KOPT-K1 (cell line): ENCODE results near the gene WDFY4.

ENCODE experiments used
- H3K27ac ChIP-seq: fragments of 200-600 bp; sonication (generic); 2 replicates; pipeline ENCODE4 v1.5.1; 2016; ENCODE audit warnings: antibody characterized with exemption, mild to moderate bottlenecking, low read depth, low read length; ENCODE audit not compliant: poor library complexity, severe bottlenecking
- H3K36me3 ChIP-seq: fragments of 200-600 bp; sonication (generic); 2 replicates; pipeline ENCODE4 v1.5.1; 2017; ENCODE audit warnings: antibody characterized with exemption, mild to moderate bottlenecking, low read length, moderate library complexity; ENCODE audit not compliant: insufficient read depth
- H3K9me3 ChIP-seq: fragments of 200-600 bp; sonication (generic); 2 replicates; pipeline ENCODE4 v1.5.1; 2017; ENCODE audit warnings: antibody characterized with exemption, low read length, mild to moderate bottlenecking; ENCODE audit not compliant: insufficient read depth, poor library complexity, severe bottlenecking

Gene WDFY4

GRCh38 chr10:48671914-48672595, 12.6 kb upstream of the WDFY4 start:
- Histone ChIP-seq H3K27ac (no peak overlapping the region), H3K9me3 (no peaks in the 10 kb centered on the region), H3K36me3 (no peaks in the 10 kb centered on the region)

GRCh38 chr10:48672596-48673265, 11.9 kb upstream of the WDFY4 start:
- Histone ChIP-seq H3K36me3 (no peaks in the 10 kb centered on the region), H3K27ac (no peak overlapping the region), H3K9me3 (peaks cover 6% of the 10 kb centered on the region)

GRCh38 chr10:48677625-48678024, 7.0 kb upstream of the WDFY4 start:
- H3K27ac ChIP-seq: no peak overlapping the region
- no peaks in the 10 kb centered on the region for H3K36me3 ChIP-seq
- H3K9me3 ChIP-seq: peaks cover 9% of the 10 kb centered on the region

GRCh38 chr10:48678041-48678440, 6.6 kb upstream of the WDFY4 start:
- peaks cover 9% of the 10 kb centered on the region for H3K9me3 ChIP-seq
- H3K36me3 ChIP-seq: no peaks in the 10 kb centered on the region
- no peak overlapping the region for H3K27ac ChIP-seq

GRCh38 chr10:48681740-48682139, 2.9 kb upstream of the WDFY4 start:
- no peak overlapping the region for H3K27ac ChIP-seq
- H3K9me3 ChIP-seq: peaks cover 9% of the 10 kb centered on the region
- H3K36me3 ChIP-seq: no peaks in the 10 kb centered on the region

- H3K36me3 ChIP-seq: no peaks in the 10 kb centered on the region
- no peak overlapping the region for H3K27ac ChIP-seq
- peaks cover 7% of the 10 kb centered on the region for H3K9me3 ChIP-seq
These were observed 2.4 kb upstream of the WDFY4 start for GRCh38 chr10:48682265-48682664.

GRCh38 chr10:48683424-48683823, 1.2 kb upstream of the WDFY4 start:
- no peaks in the 10 kb centered on the region for H3K9me3 ChIP-seq
- no peaks in the 10 kb centered on the region for H3K36me3 ChIP-seq
- H3K27ac ChIP-seq: no peak overlapping the region

- Histone ChIP-seq H3K9me3 (no peaks in the 10 kb centered on the region), H3K27ac (no peak overlapping the region), H3K36me3 (no peaks in the 10 kb centered on the region)
These were observed 805 bp upstream of the WDFY4 start for GRCh38 chr10:48683868-48684267.

- Histone ChIP-seq H3K36me3 (no peaks in the 10 kb centered on the region), H3K9me3 (no peaks in the 10 kb centered on the region), H3K27ac (no peak overlapping the region)
These were observed 246 bp upstream of the WDFY4 start for GRCh38 chr10:48684463-48684791.

- H3K27ac ChIP-seq: no peak overlapping the region
- H3K9me3 ChIP-seq: peaks cover 6% of the 10 kb centered on the region
- no peaks in the 10 kb centered on the region for H3K36me3 ChIP-seq
These were observed 1.1 kb downstream of the WDFY4 start for GRCh38 chr10:48685731-48686130.

- no peak overlapping the region for H3K27ac ChIP-seq
- no peaks in the 10 kb centered on the region for H3K36me3 ChIP-seq
- H3K9me3 ChIP-seq: peaks cover 8% of the 10 kb centered on the region
These were observed 6.4 kb downstream of the WDFY4 start for GRCh38 chr10:48690791-48691660.

- Histone ChIP-seq H3K9me3 (peaks cover 8% of the 10 kb centered on the region), H3K36me3 (no peaks in the 10 kb centered on the region), H3K27ac (no peak overlapping the region)
These were observed 7.3 kb downstream of the WDFY4 start for GRCh38 chr10:48691812-48692528.

- Histone ChIP-seq H3K9me3 (peaks cover 8% of the 10 kb centered on the region), H3K36me3 (no peaks in the 10 kb centered on the region), H3K27ac (no peak overlapping the region)
These were observed 8.1 kb downstream of the WDFY4 start for GRCh38 chr10:48692748-48693147.

GRCh38 chr10:48693206-48693605, 8.5 kb downstream of the WDFY4 start:
- no peaks in the 10 kb centered on the region for H3K36me3 ChIP-seq
- H3K27ac ChIP-seq: no peak overlapping the region
- H3K9me3 ChIP-seq: peaks cover 8% of the 10 kb centered on the region
